Sigmoid colon (tissue), 7 donors: Measurements from ENCODE around the gene SUSD2. TPM values are rescaled to one million over a fixed set of nuclear protein-coding genes. Genes with fewer than 3 reads are reported as not detected.
A peak's percentile ranks its signal among the peaks of the same experiment; 100 is the strongest.
"Not testable (repeated sequence)": the region's sequence is repeated elsewhere in the genome, so short reads cannot be mapped to it uniquely, and the experiment has no call there.

Source experiments
- DNase-seq: peaks from one replicate; pipeline ENCODE4 v3.0.0-alpha.2; 2019
- H3K27ac ChIP-seq, 4 donors: fragments of 200-600 bp; sonication (generic); one replicate each; pipeline ENCODE4 v1.5.1; 2016 to 2019; ENCODE audit warnings: mild to moderate bottlenecking in 1 of 4
- H3K27me3 ChIP-seq, 3 donors: fragments of 200-600 bp; sonication (generic); one replicate each; pipeline ENCODE4 v1.5.1; 2019; ENCODE audit warnings: mild to moderate bottlenecking in 1 of 3
- H3K36me3 ChIP-seq, 4 donors: fragments of 200-600 bp; sonication (generic); one replicate each; pipeline ENCODE4 v1.5.1; 2016 to 2019
- H3K4me1 ChIP-seq, 4 donors: fragments of 200-600 bp; sonication (generic); one replicate each; pipeline ENCODE4 v1.5.1; 2017 to 2019
- H3K4me3 ChIP-seq, 4 donors: fragments of 200-600 bp; sonication (generic); one replicate each; pipeline ENCODE4 v1.5.1; 2017 to 2019; ENCODE audit warnings: mild to moderate bottlenecking in 2 of 4, moderate library complexity in 1 of 4
- H3K9me3 ChIP-seq, 4 donors: fragments of 200-600 bp in 3 of 4; sonication (generic) in 3 of 4; one replicate each; pipeline versions ENCODE4 v1.5.1 to v1.6.1; 2013 to 2019
- CTCF ChIP-seq, 4 experiments: fragments of 450-650 bp in 3 of 4; fragments of 200-600 bp in 1 of 4; IDR thresholded peaks; one replicate each; pipeline ENCODE4 v1.5.1; 2016 to 2019; ENCODE audit warnings: antibody characterized with exemption in 4 of 4, mild to moderate bottlenecking in 3 of 4, moderate library complexity in 2 of 4
- EP300 ChIP-seq, 4 donors: sonication (generic); formaldehyde crosslinking; IDR thresholded peaks; one replicate each; pipeline ENCODE4 v1.6.1; 2017; ENCODE audit warnings: antibody characterized with exemption in 4 of 4
- POLR2A ChIP-seq, 2 donors: fragments of 450-650 bp; IDR thresholded peaks; one replicate each; pipeline ENCODE4 v1.6.1; 2016; ENCODE audit warnings: antibody characterized with exemption in 2 of 2, mild to moderate bottlenecking in 2 of 2, moderate library complexity in 2 of 2
- POLR2AphosphoS5 ChIP-seq, 4 donors: sonication (generic); formaldehyde crosslinking; IDR thresholded peaks; one replicate each; pipeline ENCODE4 v1.6.1; 2017; ENCODE audit warnings: antibody characterized with exemption in 4 of 4
- WGBS, 2 donors: extraction: QIAGEN DNeasy Blood & Tissue Kit; methylation state at CpG; one replicate each; pipeline ENCODE4 v1.1.7; 2013; 5-methylcytosine and 5-hydroxymethylcytosine counted together
- intact Hi-C: fragments of 100-400 bp; cut with DNase I; formaldehyde crosslinking; loops from one replicate; pipeline ENCODE4 v1.15.1; 2023
- polyA plus RNA-seq, 3 donors: library from polyadenylated mRNA; stranded (reverse); fragments of 200-250 nt; gene quantifications; one replicate each; pipeline ENCODE4 v1.2.3, GENCODE V29; 2013
- total RNA-seq, 4 donors: library from RNA; depleted of rRNA; stranded (reverse); fragments of >200 nt; gene quantifications; one replicate each; pipeline ENCODE4 v1.1.0, GENCODE V29; 2016
- donor health status: healthy with polysubstance abuse.
- donor health status: Bipolar disorder and iron deficiency.
- donor health status: healthy.

Gene SUSD2
- total and polyA plus RNA-seq, 7 donors: 1.2 to 8.6 (median 3.0) TPM; not detected in 2

- WGBS, 2 donors: 76 to 77% methylated on average over 8 of the region's 8 CpGs
- Histone ChIP-seq H3K27me3 (no peaks in the 10 kb centered on the region), H3K4me3 (no peak overlapping the region), H3K27ac (peak overlapping the region; percentile 55 to 85 (median 72)), H3K36me3 (no peaks in the 10 kb centered on the region), H3K9me3 (no peaks in the 10 kb centered on the region), H3K4me1 (peaks cover 0 to 14% (median 3%) of the 10 kb centered on the region in 4 donors)
- no peak for TF ChIP-seq POLR2A (IDR thresholded peaks at IDR 0.05)
- no peak for TF ChIP-seq CTCF (IDR thresholded peaks at IDR 0.05)
- no peak for TF ChIP-seq POLR2AphosphoS5 (IDR thresholded peaks at IDR 0.05)
- TF ChIP-seq EP300 (IDR thresholded peaks at IDR 0.05): no peak
- intact Hi-C loops: no loop called here
- DNase-seq: no peak
Measured at GRCh38 chr22:24207264-24208011, 26.2 kb downstream of the SUSD2 start.

GRCh38 chr22:24208012-24208749 is 26.9 kb downstream of the SUSD2 start:
- H3K27me3 ChIP-seq: no peaks in the 10 kb centered on the region
- no peaks in the 10 kb centered on the region for H3K9me3 ChIP-seq
- TF ChIP-seq POLR2A (IDR thresholded peaks at IDR 0.05) (no peak), POLR2AphosphoS5 (IDR thresholded peaks at IDR 0.05) (peak; percentile 34 to 68 (median 55))
- H3K27ac ChIP-seq: peak overlapping the region; percentile 55 to 85 (median 72)
- intact Hi-C loops: no loop called here
- no peaks in the 10 kb centered on the region for H3K36me3 ChIP-seq
- WGBS, 2 donors: 0 to 1% methylated on average over 2 of the region's 2 CpGs
- H3K4me3 ChIP-seq: no peak overlapping the region
- peak; percentile 86 for DNase-seq
- peaks cover 0 to 14% (median 3%) of the 10 kb centered on the region in 4 donors for H3K4me1 ChIP-seq

- no peaks in the 10 kb centered on the region for H3K27me3 ChIP-seq
- peaks cover 0 to 14% (median 3%) of the 10 kb centered on the region in 4 donors for H3K4me1 ChIP-seq
- TF ChIP-seq POLR2A (IDR thresholded peaks at IDR 0.05) (no peak), CTCF (IDR thresholded peaks at IDR 0.05) (no peak), EP300 (IDR thresholded peaks at IDR 0.05) (no peak), POLR2AphosphoS5 (IDR thresholded peaks at IDR 0.05) (no peak)
- H3K27ac ChIP-seq: peak overlapping the region in 1 of 4 donors; percentile 85
- H3K4me3 ChIP-seq: no peak overlapping the region
- 73 to 83% methylated on average over 3 of the region's 3 CpGs for WGBS, 2 donors
- intact Hi-C loops: no loop called here
- DNase-seq: no peak
- H3K9me3 ChIP-seq: no peaks in the 10 kb centered on the region
- H3K36me3 ChIP-seq: no peaks in the 10 kb centered on the region
Measured at GRCh38 chr22:24209016-24209415, 27.7 kb downstream of the SUSD2 start.

GRCh38 chr22:24209687-24210086 is 28.4 kb downstream of the SUSD2 start:
- WGBS, 2 donors: 86 to 92% methylated on average over 4 of the region's 4 CpGs
- intact Hi-C loops: no loop called here
- TF ChIP-seq EP300 (IDR thresholded peaks at IDR 0.05) (no peak), POLR2AphosphoS5 (IDR thresholded peaks at IDR 0.05) (no peak), CTCF (IDR thresholded peaks at IDR 0.05) (no peak), POLR2A (IDR thresholded peaks at IDR 0.05) (no peak)
- Histone ChIP-seq H3K9me3 (no peaks in the 10 kb centered on the region), H3K4me3 (no peak overlapping the region), H3K27me3 (no peaks in the 10 kb centered on the region), H3K4me1 (peaks cover 0 to 14% (median 3%) of the 10 kb centered on the region in 4 donors), H3K36me3 (no peaks in the 10 kb centered on the region), H3K27ac (no peak overlapping the region)
- DNase-seq: no peak

- intact Hi-C loops, DNase-seq: not testable (repeated sequence)
Measured at GRCh38 chr22:24210409-24210808, 29.1 kb downstream of the SUSD2 start.

GRCh38 chr22:24211716-24212115 is 30.4 kb downstream of the SUSD2 start:
- DNase-seq, H3K4me3 ChIP-seq, H3K27me3 ChIP-seq, H3K9me3 ChIP-seq, H3K27ac ChIP-seq, H3K36me3 ChIP-seq, intact Hi-C loops: not testable (repeated sequence)
- peaks cover 0 to 13% (median 3%) of the 10 kb centered on the region in 4 donors for H3K4me1 ChIP-seq
- WGBS, 2 donors: 88 to 89% methylated on average over 5 of the region's 6 CpGs

More at GRCh38 chr22:24210409-24210808, 29.1 kb downstream of the SUSD2 start:
- H3K27me3 ChIP-seq, H3K9me3 ChIP-seq, H3K27ac ChIP-seq, H3K36me3 ChIP-seq, H3K4me3 ChIP-seq: not testable (repeated sequence)
- peaks cover 0 to 14% (median 3%) of the 10 kb centered on the region in 4 donors for H3K4me1 ChIP-seq
- WGBS, 2 donors: 94% methylated on average over 11 of the region's 11 CpGs

- H3K4me1 ChIP-seq, intact Hi-C loops: not testable (repeated sequence)
Measured at GRCh38 chr22:24213111-24213510, 31.8 kb downstream of the SUSD2 start.

More at GRCh38 chr22:24213111-24213510, 31.8 kb downstream of the SUSD2 start:
- DNase-seq, H3K4me3 ChIP-seq, H3K36me3 ChIP-seq, H3K27ac ChIP-seq, H3K9me3 ChIP-seq, H3K27me3 ChIP-seq: not testable (repeated sequence)
- 90 to 96% methylated on average over 9 of the region's 9 CpGs for WGBS, 2 donors
